ENCODE results near the gene GNB2. TPM values are rescaled to one million over a fixed set of nuclear protein-coding genes. Genes with fewer than 3 reads are reported as not detected.

Gene GNB2
- 53.7 and 59.7 TPM in 2 replicates for total RNA-seq

DNA sequence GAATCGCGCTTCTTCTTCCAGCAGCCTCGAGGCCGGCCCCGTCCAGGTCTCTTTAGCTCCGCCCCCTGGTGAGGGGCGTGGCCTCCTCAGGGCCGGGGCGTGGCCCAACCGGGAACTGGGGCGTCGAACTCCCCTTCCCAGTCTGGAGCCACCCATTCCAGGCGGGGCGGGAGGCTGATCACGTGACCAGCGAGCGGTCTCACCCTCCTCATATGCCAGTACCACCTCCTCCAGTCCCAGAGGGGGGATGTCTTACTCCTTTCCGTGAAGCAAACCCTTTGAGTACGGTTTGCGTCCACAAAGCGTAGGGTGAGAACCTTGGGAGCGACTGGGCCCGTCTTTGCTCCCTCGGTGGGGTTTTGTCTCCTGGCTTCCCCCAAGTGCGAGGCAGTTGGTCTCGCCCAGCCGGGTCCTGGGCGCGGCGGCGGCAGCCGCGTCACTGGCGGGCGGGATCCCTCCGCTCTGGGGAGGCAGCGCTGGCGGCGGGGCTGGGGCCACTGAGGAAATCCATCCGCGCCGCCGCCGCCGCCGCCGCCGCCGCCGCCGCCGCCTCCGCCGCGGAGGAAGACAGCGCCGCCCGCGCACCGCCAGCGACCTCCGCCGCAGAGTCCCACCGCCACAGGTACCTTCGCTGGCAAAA, at the start of gene GNB2:
Gene GNB2, plus strand, starts transcription at position 439 of the 640 bp plus-strand sequence. CDS start 2,526 bp downstream, outside the sequence.

DNA sequence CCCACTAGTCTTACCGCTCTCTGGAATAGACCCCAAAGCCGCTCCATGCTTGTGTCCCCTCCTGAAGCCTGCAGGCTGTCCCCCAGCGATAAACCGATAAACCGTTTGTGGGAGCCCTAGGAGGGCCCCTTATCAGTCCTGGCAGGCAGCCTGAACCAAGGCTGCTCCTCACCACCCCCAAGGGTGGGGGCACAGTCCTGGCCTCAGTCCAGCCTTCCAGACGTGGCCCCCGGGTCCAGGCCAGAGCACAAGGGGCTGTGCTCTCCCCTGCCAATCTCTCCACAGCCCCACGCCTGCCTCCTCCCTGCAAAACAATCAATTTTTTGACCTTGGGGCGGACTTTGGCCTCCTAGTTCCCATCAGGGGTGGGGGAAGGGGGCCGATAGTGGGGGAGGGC, 32.1 kb upstream of the GNB2 start, which contains the start of gene TFR2:
Gene TFR2, minus strand, starts transcription at position 90 of the 397 bp plus-strand sequence. Its CDS starts 43 bp downstream, at position 47.

DNA sequence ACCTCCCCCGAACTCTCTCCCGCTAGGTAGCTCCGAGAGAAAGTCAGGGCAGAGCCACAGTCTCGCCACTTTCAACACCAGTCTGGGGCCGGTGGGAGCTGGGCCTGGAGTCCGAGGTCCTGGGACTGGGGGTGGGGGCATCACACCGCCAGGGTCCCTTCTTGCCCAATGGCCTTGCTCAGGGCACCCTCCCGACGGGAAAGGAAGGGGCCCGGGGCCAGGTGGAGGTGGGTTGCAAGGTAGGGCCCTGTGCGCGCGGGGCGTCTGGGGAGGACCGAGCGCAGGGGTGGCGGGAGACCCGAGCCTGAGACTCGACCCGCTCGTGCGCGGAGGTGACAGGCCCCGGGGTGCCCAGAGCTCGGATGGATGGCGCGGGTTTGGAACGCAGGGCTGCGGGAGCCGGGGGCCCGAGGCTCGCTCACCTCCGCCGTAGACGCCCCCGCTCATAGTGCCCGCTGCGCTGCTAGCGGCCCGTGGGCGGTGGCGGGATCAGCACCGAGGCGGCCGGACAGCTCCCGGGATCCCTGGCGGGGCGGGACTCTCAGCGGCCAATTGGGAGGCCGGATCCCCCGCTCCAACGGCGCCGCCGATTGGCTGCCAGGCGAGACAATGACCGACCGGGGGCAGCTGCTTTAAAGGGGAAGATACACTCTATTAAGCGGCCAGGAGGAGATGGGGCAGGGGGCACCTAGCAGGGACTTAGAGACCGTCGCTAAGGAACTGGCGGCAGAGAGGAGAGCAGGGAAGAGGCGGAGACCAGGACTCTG, 17.4 kb upstream of the GNB2 start, which contains the start of gene ACTL6B:
Gene ACTL6B, minus strand, starts transcription at position 541 of the 767 bp plus-strand sequence. Its CDS starts 94 bp downstream, at position 447.

DNA sequence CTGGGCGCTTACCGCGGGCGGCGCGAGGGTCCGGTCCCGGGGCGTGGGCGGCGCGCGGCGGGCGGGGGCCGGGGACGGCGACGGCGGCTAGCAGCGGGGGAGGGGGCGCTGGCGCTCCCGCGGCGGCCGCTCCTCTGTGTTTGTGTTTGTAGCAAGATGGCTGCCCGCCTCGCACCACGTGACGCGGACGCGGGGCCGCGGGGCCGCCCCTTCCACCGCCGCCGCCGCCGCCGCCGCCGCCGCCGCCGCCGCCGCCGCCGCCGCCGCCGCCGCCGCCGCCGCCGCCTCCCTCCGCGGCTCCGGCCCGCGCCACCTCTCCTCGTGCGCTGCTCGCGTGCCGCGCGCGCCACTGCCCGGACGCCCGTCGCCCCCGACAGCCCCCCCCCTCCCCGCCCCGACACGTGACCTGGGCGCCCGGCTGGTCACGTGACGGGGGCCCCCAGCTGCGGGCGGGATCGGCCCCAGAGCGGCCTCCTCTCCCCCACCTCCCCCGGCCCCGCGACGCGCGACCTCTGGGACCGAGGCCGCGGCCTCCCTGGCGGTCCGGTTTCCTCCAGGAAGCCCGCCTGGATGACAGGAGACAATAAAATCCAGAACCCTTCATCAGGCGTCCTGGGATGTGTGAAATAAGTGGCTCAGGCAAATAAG, 20.7 kb downstream of the GNB2 start, which contains the start of gene GIGYF1:
Gene GIGYF1, minus strand, starts transcription at position 153 of the 648 bp plus-strand sequence. CDS start 6,012 bp downstream, outside the sequence.

DNA sequence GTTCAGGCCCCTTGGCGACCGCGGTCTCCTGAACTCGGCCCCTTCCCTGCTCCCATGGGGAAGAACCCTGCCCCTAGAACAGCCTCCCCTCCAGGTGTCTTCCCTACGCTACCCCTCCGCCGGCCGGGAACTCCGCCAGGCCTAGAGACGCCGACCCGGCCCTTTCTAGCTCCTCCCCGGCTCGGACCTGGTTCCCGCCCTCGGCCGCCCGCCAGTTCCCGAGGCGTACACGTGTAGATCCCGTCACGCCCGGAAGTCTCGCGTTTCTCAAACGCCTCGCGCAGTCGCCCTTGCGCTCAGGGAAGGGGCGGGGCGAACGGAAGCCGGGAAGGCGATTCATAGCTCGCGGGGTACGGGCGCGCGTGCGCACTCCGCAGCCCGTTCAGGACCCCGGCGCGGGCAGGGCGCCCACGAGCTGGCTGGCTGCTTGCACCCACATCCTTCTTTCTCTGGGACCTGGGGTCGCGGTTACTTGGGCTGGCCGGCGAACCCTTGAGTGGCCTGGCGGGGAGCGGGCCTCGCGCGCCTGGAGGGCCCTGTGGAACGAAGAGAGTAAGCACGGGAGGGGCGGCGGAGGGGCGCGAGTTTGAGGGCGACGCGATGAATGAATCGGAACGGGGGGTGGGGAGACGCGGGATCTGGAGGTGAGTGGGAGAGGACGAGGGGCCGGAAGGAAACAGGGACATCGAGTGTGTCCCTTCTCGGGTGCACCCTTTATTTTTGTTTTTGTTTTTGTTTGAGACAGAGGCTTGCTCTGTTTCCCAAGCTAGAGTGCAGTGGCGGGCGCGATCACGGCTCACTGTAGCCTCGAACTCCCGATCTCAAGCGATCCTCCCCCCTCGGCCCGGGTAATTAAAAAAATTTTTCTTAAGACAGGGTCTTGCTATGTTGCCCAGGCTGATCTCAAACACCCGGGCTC, 32.5 kb downstream of the GNB2 start, which contains the start of gene POP7:
Gene POP7, plus strand, starts transcription at position 369 of the 919 bp plus-strand sequence. CDS start 710 bp downstream, outside the sequence.

DNA sequence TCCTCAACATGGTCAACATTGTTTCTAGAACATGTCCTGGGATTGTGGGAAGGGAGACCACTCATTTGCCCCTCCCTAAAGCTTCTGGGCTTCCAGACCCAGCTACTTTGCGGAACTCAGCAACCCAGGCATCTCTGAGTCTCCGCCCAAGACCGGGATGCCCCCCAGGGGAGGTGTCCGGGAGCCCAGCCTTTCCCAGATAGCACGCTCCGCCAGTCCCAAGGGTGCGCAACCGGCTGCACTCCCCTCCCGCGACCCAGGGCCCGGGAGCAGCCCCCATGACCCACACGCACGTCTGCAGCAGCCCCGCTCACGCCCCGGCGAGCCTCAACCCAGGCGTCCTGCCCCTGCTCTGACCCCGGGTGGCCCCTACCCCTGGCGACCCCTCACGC, 46.7 kb downstream of the GNB2 start, which contains the start of gene EPO:
Gene EPO, plus strand, starts transcription at position 190 of the 392 bp plus-strand sequence. CDS start 513 bp downstream, outside the sequence.

Other genes starting within 250 kb of the GNB2 start
- gene ZCWPW1, start 245.0 kb upstream of the GNB2 start, total RNA-seq, result 1.1 and 1.2 TPM in 2 replicates
- gene MEPCE, start 243.9 kb upstream of the GNB2 start, total RNA-seq, result 39.4 and 41.5 TPM in 2 replicates
- gene PPP1R35, start 237.2 kb upstream of the GNB2 start, total RNA-seq, result 10.5 and 12.4 TPM in 2 replicates
- gene SPACDR, start 209.5 kb upstream of the GNB2 start, total RNA-seq, result 0.09 and 0.22 TPM in 2 replicates
- gene TSC22D4, start 194.5 kb upstream of the GNB2 start, total RNA-seq, result 16.6 and 18.7 TPM in 2 replicates
- gene NYAP1, start 189.8 kb upstream of the GNB2 start, total RNA-seq, result 1.6 and 2.3 TPM in 2 replicates
- gene AGFG2, start 134.5 kb upstream of the GNB2 start, total RNA-seq, result 26.7 and 49.5 TPM in 2 replicates
- not detected in 2 replicates for gene SAP25, start 99.8 kb upstream of the GNB2 start, total RNA-seq
- 4.4 and 5.5 TPM in 2 replicates for gene LRCH4, start 87.6 kb upstream of the GNB2 start, total RNA-seq
- 0.09 and 0.11 TPM in 2 replicates for gene FBXO24, start 87.4 kb upstream of the GNB2 start, total RNA-seq
- gene PCOLCE, start 71.4 kb upstream of the GNB2 start, total RNA-seq, result 0.09 and 0.11 TPM in 2 replicates
- 5.4 and 6.4 TPM in 2 replicates for gene MOSPD3, start 61.2 kb upstream of the GNB2 start, total RNA-seq
- gene TFR2, start 32.2 kb upstream of the GNB2 start, total RNA-seq, result 0.17 and 0.54 TPM in 2 replicates
- gene ACTL6B, start 17.3 kb upstream of the GNB2 start, total RNA-seq, result not detected in 2 replicates
- gene GIGYF1, start 20.5 kb downstream of the GNB2 start, total RNA-seq, result 14.4 and 16.0 TPM in 2 replicates
- 21.2 and 24.1 TPM in 2 replicates for gene POP7, start 32.4 kb downstream of the GNB2 start, total RNA-seq
- not detected in 2 replicates for gene EPO, start 46.7 kb downstream of the GNB2 start, total RNA-seq
- gene ZAN, start 59.9 kb downstream of the GNB2 start, total RNA-seq, result not detected in 2 replicates
- 414 and 442 TPM in 2 replicates for gene EPHB4, start 153.8 kb downstream of the GNB2 start, total RNA-seq
- 43.7 and 46.3 TPM in 2 replicates for gene SLC12A9, start 179.0 kb downstream of the GNB2 start, total RNA-seq
- gene TRIP6, start 193.6 kb downstream of the GNB2 start, total RNA-seq, result 45.0 and 48.9 TPM in 2 replicates
- 33.5 and 41.1 TPM in 2 replicates for gene SRRT, start 201.4 kb downstream of the GNB2 start, total RNA-seq
- gene UFSP1, start 216.0 kb downstream of the GNB2 start, total RNA-seq, result 2.2 and 3.1 TPM in 2 replicates
- gene ACHE, start 222.1 kb downstream of the GNB2 start, total RNA-seq, result 2.2 and 5.1 TPM in 2 replicates